HG03342 (cell line): Measurements from ENCODE around the gene AZI2.

Experiments used
- ATAC-seq: cut with Tn5 transposase; IDR thresholded peaks from one replicate; pipeline ENCODE4 v1.9.1; 2021; ENCODE audit warnings: mild to moderate bottlenecking, moderate library complexity; ENCODE audit not compliant: unreplicated experiment

Gene AZI2

GRCh38 chr3:28301688-28302087 is 46.9 kb downstream of the AZI2 start:
- no peak for ATAC-seq

- ATAC-seq, result no peak
Observed at GRCh38 chr3:28300345-28300962, 48.2 kb downstream of the AZI2 start.

DNA sequence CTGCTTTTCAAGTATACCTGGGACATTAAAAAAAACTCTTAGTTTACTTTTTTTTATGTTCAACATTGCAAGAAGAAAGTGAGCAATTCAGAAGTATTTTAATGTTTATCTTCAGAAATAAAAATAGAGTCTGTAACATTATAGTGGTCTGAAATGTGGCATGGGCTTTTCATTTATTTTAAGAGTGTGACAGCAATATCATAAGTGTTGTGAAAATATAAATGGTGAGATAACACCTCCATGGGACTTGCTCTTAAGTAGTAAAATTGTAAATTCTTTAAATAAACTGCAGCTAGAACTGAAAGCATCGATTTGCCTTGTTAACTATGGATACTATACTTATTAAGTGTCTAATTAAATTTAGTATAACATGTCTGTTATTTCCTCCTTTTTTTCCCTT is 48.9 kb downstream of the AZI2 start:
- no peak for ATAC-seq

DNA sequence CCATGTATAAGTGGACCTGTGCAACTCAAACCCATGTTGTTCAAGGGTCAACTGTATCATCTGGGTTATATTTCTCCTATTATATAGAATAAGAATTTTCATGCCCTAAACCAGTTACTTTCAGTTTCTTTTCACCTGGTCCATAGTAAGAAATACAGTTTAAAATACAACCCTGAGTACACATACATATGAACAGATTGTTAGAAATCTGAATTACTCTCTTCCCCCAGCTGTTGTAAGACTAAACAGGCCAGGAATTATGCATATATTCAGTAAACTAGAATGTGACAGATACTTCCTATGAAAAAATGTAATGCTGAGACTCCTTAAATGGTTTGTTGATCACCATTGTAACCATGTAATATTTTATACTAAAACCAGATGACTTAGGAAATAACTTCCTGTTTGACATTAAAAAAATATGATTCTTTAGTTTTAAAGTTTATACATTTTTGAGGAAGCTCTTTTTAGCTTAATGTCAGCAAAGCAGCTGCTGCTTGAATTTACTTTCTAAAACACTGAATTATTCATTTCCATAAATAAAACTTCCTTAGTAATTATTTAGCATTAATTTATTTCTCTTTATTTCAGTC is 52.6 kb downstream of the AZI2 start:
- peak; percentile 49 for ATAC-seq

DNA sequence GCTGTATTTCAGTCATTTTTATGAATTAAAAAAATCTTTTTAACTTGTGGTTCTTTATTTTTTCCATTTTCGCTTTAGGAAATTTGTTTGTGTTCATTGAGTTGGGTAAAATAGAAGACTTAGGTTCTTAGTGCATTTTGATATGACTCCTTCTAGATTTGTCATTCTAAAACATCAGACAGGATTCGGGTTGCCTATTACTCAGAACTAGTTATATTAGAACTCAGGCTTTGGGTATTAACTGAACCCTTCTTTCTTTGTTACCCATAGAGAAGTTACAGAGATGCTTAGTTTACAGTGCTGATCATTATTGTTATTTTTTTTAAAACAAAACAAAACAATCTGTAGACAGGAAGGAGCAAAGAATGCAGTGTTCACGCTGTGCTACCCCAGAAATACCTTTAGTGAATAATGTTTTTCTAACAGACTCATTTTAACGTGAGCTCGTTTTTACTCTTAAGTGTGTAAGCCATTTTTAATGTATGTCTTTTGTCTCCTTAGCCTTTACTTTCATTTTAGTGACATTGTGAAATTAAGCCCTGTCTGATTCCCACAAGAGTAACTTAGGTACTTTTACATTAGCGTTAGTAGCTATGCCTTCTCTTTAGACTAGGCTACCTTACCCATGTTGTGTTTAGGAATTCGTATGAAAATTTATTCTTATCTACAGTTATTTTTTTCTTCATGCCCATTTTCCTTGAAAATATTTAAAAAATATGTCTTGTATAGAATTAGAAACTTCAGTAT is 53.8 kb downstream of the AZI2 start:
- ATAC-seq, result no peak

DNA sequence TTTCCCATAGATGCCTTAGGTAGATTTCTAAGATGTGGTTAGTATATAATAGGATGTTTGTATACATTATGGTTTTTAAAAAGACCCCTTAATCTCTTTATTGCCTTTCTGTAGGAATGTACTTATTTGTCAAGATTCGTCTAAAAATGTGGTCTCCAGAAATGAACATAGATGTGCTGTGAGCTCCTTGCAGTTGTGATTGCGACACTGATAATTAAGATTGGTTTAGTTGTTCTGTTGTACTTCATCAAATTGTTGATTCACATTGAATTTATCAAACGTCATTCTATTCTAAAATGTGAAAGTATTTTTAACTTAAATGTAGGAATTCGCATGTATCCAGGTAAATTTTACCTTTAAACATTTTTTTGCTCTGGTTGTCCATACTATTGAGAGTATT is 56.0 kb downstream of the AZI2 start:
- no peak for ATAC-seq

GRCh38 chr3:28291577-28291976 is 57.0 kb downstream of the AZI2 start:
- no peak for ATAC-seq

DNA sequence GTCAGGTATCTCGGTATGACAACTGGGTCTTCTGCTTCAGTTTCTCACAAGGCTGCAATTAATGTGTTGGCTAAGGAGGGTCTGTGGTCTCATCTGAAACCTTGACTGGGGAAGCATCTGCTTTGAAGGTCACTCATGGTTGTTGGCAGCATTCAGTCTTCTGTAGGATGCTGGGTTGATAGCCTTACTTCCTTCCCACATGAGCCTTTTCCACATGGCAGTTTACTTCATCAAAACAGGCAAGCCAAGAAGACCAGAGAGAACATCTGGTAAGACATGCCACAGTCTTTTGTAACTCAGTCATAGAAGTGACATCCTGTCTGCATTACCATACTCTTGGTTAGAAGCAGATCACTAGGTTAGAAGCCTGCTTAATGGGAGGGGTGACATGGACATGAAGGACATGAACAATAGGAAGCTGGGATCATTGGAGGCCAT is 57.7 kb downstream of the AZI2 start:
- ATAC-seq, result no peak

DNA sequence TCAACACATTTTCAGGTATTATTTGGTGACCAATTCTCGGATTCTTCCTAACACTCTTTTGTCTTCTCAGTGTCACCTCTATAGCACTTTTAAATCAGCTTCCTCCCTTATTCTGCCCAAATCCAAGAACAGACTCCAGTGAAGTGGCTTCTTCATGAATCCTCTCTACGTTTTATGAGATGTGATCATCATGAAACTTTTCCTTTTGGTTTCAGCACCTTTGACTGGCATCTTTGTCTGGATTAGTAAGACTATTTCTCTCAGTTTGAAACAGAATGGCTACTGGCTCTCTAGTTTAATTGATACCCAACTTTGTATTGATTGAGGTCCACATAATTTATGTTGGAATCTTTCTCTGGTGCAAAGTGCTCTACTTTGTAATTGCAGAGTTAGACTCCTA is 61.6 kb downstream of the AZI2 start:
- ATAC-seq, result no peak

- ATAC-seq, result peak; percentile 94
Observed at GRCh38 chr3:28286595-28286994, 62.0 kb downstream of the AZI2 start.

GRCh38 chr3:28280781-28281180 is 67.8 kb downstream of the AZI2 start:
- no peak for ATAC-seq

GRCh38 chr3:28279770-28280169 is 68.9 kb downstream of the AZI2 start:
- no peak for ATAC-seq

DNA sequence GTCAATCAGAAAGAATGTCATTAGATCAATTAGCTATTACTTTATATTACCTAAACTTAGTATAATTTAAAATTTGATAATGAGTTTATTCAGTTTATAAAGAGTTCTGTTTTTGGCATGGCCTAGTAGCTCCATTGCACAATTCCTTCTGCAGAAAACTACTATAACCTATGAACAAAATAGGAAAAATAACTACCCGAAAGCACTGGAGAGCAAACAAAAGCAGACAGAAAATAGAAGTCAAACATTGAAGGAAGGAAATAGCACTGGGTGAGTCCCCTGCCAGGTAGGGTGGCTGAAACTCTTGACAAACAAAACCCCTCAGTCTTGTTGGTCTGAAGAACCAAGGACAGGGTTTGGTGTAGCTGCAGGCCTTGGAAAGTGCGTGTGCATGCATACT is 69.7 kb downstream of the AZI2 start:
- ATAC-seq, result no peak

DNA sequence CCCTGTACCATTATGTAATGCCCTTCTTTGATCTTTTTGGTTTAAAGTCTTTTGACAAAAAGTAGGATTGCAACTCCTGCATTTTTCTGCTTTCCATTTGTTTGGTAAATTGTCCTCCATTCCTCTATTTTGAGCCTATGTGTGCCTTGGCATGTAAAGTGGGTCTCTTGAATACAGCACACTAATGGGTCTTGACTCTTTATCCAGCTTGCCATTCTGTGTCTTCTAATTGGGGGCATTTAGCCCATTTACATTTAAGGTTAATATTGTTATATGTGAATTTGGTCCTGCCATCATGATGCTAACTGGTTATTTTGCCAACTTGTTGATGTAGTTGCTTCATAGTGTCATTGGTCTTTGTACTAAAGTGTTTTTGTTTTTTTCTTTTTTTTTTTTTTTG is 74.8 kb downstream of the AZI2 start:
- no peak for ATAC-seq
